H1 (cell line): Measurements from ENCODE around the gene CNIH4. TPM values are rescaled to one million over a fixed set of nuclear protein-coding genes. Genes with fewer than 3 reads are reported as not detected.

ENCODE experiments used
- CTCF ChIA-PET: fragments of 300-600 bp; sonication (Branson Sonifier 250); formaldehyde crosslinking; loops from one replicate; lab custom pipeline; 2021; ENCODE audit not compliant: partially characterized antibody; lab: Charles Lee
- POLR2A ChIA-PET: fragments of 300-600 bp; sonication (Branson Sonifier 250); formaldehyde crosslinking; loops from one replicate; lab custom pipeline; 2021; ENCODE audit warnings: inconsistent platforms; ENCODE audit not compliant: partially characterized antibody; lab: Charles Lee
- DNase-seq, 2 experiments: peaks; one replicate each; pipeline versions ENCODE4 v3.0.0 to v3.0.0-alpha.2; 2010 to 2022; ENCODE audit warnings: low spot score in 2 of 2, low read depth in 1 of 2, mixed read lengths in 1 of 2
- FAIRE-seq: peaks from 2 replicates; lab custom pipeline; 2011; peaks lifted over from hg19 to GRCh38; lab: Jason Lieb, UNC
- H2AFZ ChIP-seq: 2 replicates; pipeline ENCODE4 v1.8.1; 2012; ENCODE audit warnings: low read length, inconsistent platforms
- H2AK5ac ChIP-seq: 2 replicates; pipeline ENCODE4 v1.6.1; 2013; ENCODE audit warnings: low read depth, low read length
- H2BK120ac ChIP-seq: replicated peaks from 2 replicates; pipeline ENCODE3; 2013; ENCODE audit warnings: low read depth, low read length, inconsistent platforms
- H2BK12ac ChIP-seq: 2 replicates; pipeline ENCODE4 v1.6.1; 2013; ENCODE audit warnings: low read depth, low read length
- H2BK15ac ChIP-seq: 2 replicates; pipeline ENCODE4 v1.6.1; 2013; ENCODE audit warnings: low read length
- H2BK20ac ChIP-seq: 2 replicates; pipeline ENCODE4 v1.6.1; 2013; ENCODE audit warnings: low read length
- H2BK5ac ChIP-seq: 2 replicates; pipeline ENCODE4 v1.6.1; 2013; ENCODE audit warnings: low read depth, low read length
- H3K14ac ChIP-seq: 2 replicates; pipeline ENCODE4 v1.6.1; 2013; ENCODE audit warnings: inconsistent platforms; ENCODE audit not compliant: insufficient read length
- H3K18ac ChIP-seq: 2 replicates; pipeline ENCODE4 v1.6.1; 2013; ENCODE audit warnings: low read length; ENCODE audit errors: extremely low read depth
- H3K23ac ChIP-seq: 2 replicates; pipeline ENCODE4 v1.6.1; 2013; ENCODE audit warnings: inconsistent platforms; ENCODE audit not compliant: insufficient read length
- H3K23me2 ChIP-seq: 2 replicates; pipeline ENCODE4 v1.6.1; 2013; ENCODE audit warnings: low read depth, low read length
- H3K27ac ChIP-seq: 2 replicates; pipeline ENCODE4 v1.6.1; 2011; ENCODE audit warnings: low read depth, low read length, inconsistent platforms
- H3K27me3 ChIP-seq, 4 experiments: replicated peaks in 1 of 4; 1 replicate in 1 of 4; 2 replicates in 3 of 4; pipeline versions ENCODE4 v1.6.1 to v1.8.1; 2011 to 2013; ENCODE audit warnings: low read length in 3 of 4, mild to moderate bottlenecking in 3 of 4, inconsistent platforms in 2 of 4, mixed read lengths in 2 of 4, moderate library complexity in 1 of 4; ENCODE audit not compliant: control insufficient read depth in 3 of 4, insufficient read depth in 3 of 4; ENCODE audit errors: extremely low read depth in 1 of 4
- H3K36me3 ChIP-seq, 4 experiments: 2 replicates each; pipeline versions ENCODE4 v1.6.1 to v1.8.1; 2011 to 2013; ENCODE audit warnings: mild to moderate bottlenecking in 4 of 4, low read length in 3 of 4, moderate library complexity in 2 of 4, control low read depth in 1 of 4, inconsistent platforms in 1 of 4; ENCODE audit not compliant: insufficient read depth in 4 of 4, control insufficient read depth in 2 of 4
- H3K4ac ChIP-seq: replicated peaks from 2 replicates; pipeline ENCODE3; 2013; ENCODE audit warnings: low read length, low read depth, mixed read lengths, inconsistent platforms; ENCODE audit not compliant: insufficient read length
- H3K4me1 ChIP-seq, 4 experiments: replicated peaks in 1 of 4; 1 replicate in 1 of 4; 2 replicates in 3 of 4; pipeline versions ENCODE4 v1.6.1 to v1.8.1; 2011 to 2013; ENCODE audit warnings: low read length in 3 of 4, inconsistent platforms in 2 of 4, mixed read lengths in 1 of 4; ENCODE audit not compliant: insufficient read depth in 4 of 4, control insufficient read depth in 3 of 4
- H3K4me2 ChIP-seq, 2 experiments: 2 replicates each; pipeline versions ENCODE4 v1.6.1 to v1.8.1; 2011 to 2013; ENCODE audit warnings: low read depth in 2 of 2, low read length in 2 of 2, control low read depth in 1 of 2, inconsistent platforms in 1 of 2, mild to moderate bottlenecking in 1 of 2; ENCODE audit not compliant: insufficient read depth in 1 of 2
- H3K4me3 ChIP-seq, 4 experiments: fragments of 200-600, 300-600 bp in 1 of 4; sonication (generic), shearing (Covaris generic), sonication (Bioruptor Twin) in 1 of 4; 2 replicates each; pipeline versions ENCODE4 v1.5.1 to v1.8.1; 2011 to 2016; ENCODE audit warnings: low read length in 4 of 4, low read depth in 3 of 4, control low read depth in 2 of 4, inconsistent platforms in 2 of 4, mild to moderate bottlenecking in 2 of 4, mixed read lengths in 1 of 4, moderate library complexity in 1 of 4; ENCODE audit not compliant: insufficient read depth in 2 of 4; ENCODE audit errors: extremely low read depth in 1 of 4
- H3K56ac ChIP-seq: replicated peaks from 2 replicates; pipeline ENCODE3; 2013; ENCODE audit warnings: low read depth, mild to moderate bottlenecking, mixed read lengths, low read length, inconsistent platforms; ENCODE audit not compliant: insufficient read length
- H3K79me1 ChIP-seq: 2 replicates; pipeline ENCODE4 v1.6.1; 2013; ENCODE audit warnings: low read depth, low read length, control low read depth
- H3K79me2 ChIP-seq, 2 experiments: 2 replicates each; pipeline versions ENCODE4 v1.6.1 to v1.8.1; 2012 to 2013; ENCODE audit warnings: low read length in 2 of 2, mild to moderate bottlenecking in 2 of 2, inconsistent platforms in 1 of 2; ENCODE audit not compliant: insufficient read depth in 2 of 2, control insufficient read depth in 1 of 2
- H3K9ac ChIP-seq, 4 experiments: replicated peaks in 1 of 4; 1 replicate in 1 of 4; 2 replicates in 3 of 4; pipeline versions ENCODE4 v1.6.1 to v1.8.1; 2011 to 2013; ENCODE audit warnings: low read depth in 3 of 4, low read length in 3 of 4, control low read depth in 2 of 4, mild to moderate bottlenecking in 2 of 4, moderate library complexity in 2 of 4, inconsistent platforms in 1 of 4; ENCODE audit errors: extremely low read depth in 1 of 4
- H3K9me3 ChIP-seq, 2 experiments: 2 replicates each; pipeline versions ENCODE4 v1.6.1 to v1.8.1; 2012 to 2013; ENCODE audit warnings: mild to moderate bottlenecking in 2 of 2, moderate library complexity in 2 of 2, control low read depth in 1 of 2, inconsistent platforms in 1 of 2, low read depth in 1 of 2, low read length in 1 of 2, mixed read lengths in 1 of 2; ENCODE audit not compliant: insufficient read depth in 2 of 2
- H4K20me1 ChIP-seq, 2 experiments: replicated peaks in 1 of 2; 2 replicates each; pipeline versions ENCODE3 to v1.8.1; 2011 to 2013; ENCODE audit warnings: inconsistent platforms in 2 of 2, low read length in 2 of 2, mild to moderate bottlenecking in 1 of 2; ENCODE audit not compliant: insufficient read depth in 2 of 2, control insufficient read depth in 1 of 2
- H4K5ac ChIP-seq: 2 replicates; pipeline ENCODE4 v1.6.1; 2013; ENCODE audit warnings: low read length, low read depth, mixed read lengths, inconsistent platforms; ENCODE audit not compliant: insufficient read length
- H4K8ac ChIP-seq: 2 replicates; pipeline ENCODE4 v1.8.0; 2013; ENCODE audit warnings: mild to moderate bottlenecking, moderate library complexity, low read length, inconsistent platforms; ENCODE audit not compliant: insufficient read depth; ENCODE audit errors: extremely low read depth
- H4K91ac ChIP-seq: replicated peaks from 2 replicates; pipeline ENCODE3; 2013; ENCODE audit warnings: low read length, mixed read lengths, inconsistent platforms; ENCODE audit not compliant: insufficient read length
- BRCA1 ChIP-seq: IDR thresholded peaks from 2 replicates; pipeline ENCODE4 v1.6.1; 2012; ENCODE audit warnings: low read depth, low read length, improper control_type of control experiment
- CREB1 ChIP-seq: IDR thresholded peaks from 2 replicates; pipeline ENCODE4 v1.6.1; 2012; ENCODE audit warnings: inconsistent platforms
- CTBP2 ChIP-seq: IDR thresholded peaks from 2 replicates; pipeline ENCODE4 v1.7.0; 2011; ENCODE audit warnings: borderline replicate concordance, mild to moderate bottlenecking, moderate library complexity, mixed read lengths, low read length; ENCODE audit not compliant: insufficient read depth, insufficient read length
- GTF2F1 ChIP-seq: IDR thresholded peaks from 2 replicates; pipeline ENCODE4 v1.6.1; 2012; ENCODE audit warnings: low read depth, low read length, improper control_type of control experiment, borderline replicate concordance
- HDAC6 ChIP-seq: IDR thresholded peaks from one replicate; pipeline ENCODE4 v1.7.1; 2012; ENCODE audit warnings: low read depth, mild to moderate bottlenecking, inconsistent platforms, low read length, moderate library complexity
- KDM4A ChIP-seq: IDR thresholded peaks from one replicate; pipeline ENCODE4 v1.7.1; 2012; ENCODE audit warnings: low read depth, mild to moderate bottlenecking, moderate library complexity, low read length, inconsistent platforms; ENCODE audit not compliant: severe bottlenecking
- MAFK ChIP-seq: IDR thresholded peaks from 2 replicates; pipeline ENCODE4 v1.6.1; 2012; ENCODE audit warnings: low read depth, mild to moderate bottlenecking, improper control_type of control experiment, low read length
- RAD21 ChIP-seq, 2 experiments: IDR thresholded peaks in 1 of 2; conservative IDR thresholded peaks in 1 of 2; 2 replicates each; pipeline ENCODE4 v1.6.1; 2011; ENCODE audit warnings: low read depth in 2 of 2, low read length in 2 of 2, improper control_type of control experiment in 1 of 2, inconsistent platforms in 1 of 2, mild to moderate bottlenecking in 1 of 2, moderate library complexity in 1 of 2
- RNF2 ChIP-seq: fragments of 200-900, 300-1000 bp; sonication (generic); IDR thresholded peaks from 2 replicates; pipeline ENCODE4 v1.7.1; 2016; ENCODE audit warnings: borderline replicate concordance, low read depth, mild to moderate bottlenecking, antibody characterized with exemption, low read length; ENCODE audit not compliant: poor library complexity, severe bottlenecking; ENCODE audit errors: missing control alignments
- SAP30 ChIP-seq: fragments of 300-600 bp; sonication (generic); IDR thresholded peaks from 2 replicates; pipeline ENCODE4 v1.7.1; 2012; ENCODE audit warnings: low read length, moderate library complexity, mild to moderate bottlenecking, inconsistent platforms; ENCODE audit not compliant: insufficient read depth, insufficient replicate concordance
- SIX5 ChIP-seq: IDR thresholded peaks from 2 replicates; pipeline ENCODE4 v1.6.1; 2011; ENCODE audit warnings: mild to moderate bottlenecking, low read depth, low read length
- SP1 ChIP-seq: IDR thresholded peaks from 2 replicates; pipeline ENCODE4 v1.6.1; 2011; ENCODE audit warnings: low read depth, low read length
- SP4 ChIP-seq: IDR thresholded peaks from 2 replicates; pipeline ENCODE4 v1.6.1; 2012; ENCODE audit warnings: low read length, inconsistent platforms
- ZNF274 ChIP-seq: IDR thresholded peaks from 2 replicates; pipeline ENCODE4 v1.7.0; 2012; ENCODE audit warnings: low read length, borderline replicate concordance; ENCODE audit errors: extremely low read depth
- WGBS, 2 experiments: shearing (Covaris generic) in 1 of 2; methylation state at CpG; one replicate each; pipeline versions ENCODE4 v1.1.6 to v1.1.7; 2013 to 2015; ENCODE audit warnings: low lambda C conversion rate in 2 of 2, mixed read lengths in 2 of 2, inconsistent platforms in 1 of 2, low coverage in 1 of 2, missing lambda C conversion rate in 1 of 2; ENCODE audit not compliant: insufficient replicate concordance in 2 of 2, insufficient coverage in 1 of 2, insufficient read length in 1 of 2; ENCODE audit errors: extremely low coverage in 1 of 2, missing lambda C conversion rate in 1 of 2; 5-methylcytosine and 5-hydroxymethylcytosine counted together
- polyA plus RNA-seq, 7 experiments: library from polyadenylated mRNA; depleted of rRNA in 3 of 7; stranded (reverse) in 5 of 7; unstranded in 2 of 7; fragments of >200 nt in 5 of 7; fragments of 200-250 nt in 2 of 7; gene quantifications; 1 replicate in 5 of 7; 2 replicates in 1 of 7; 4 replicates in 1 of 7; pipeline versions ENCODE4 v1.2.1 to v1.2.3, GENCODE V29; 2011 to 2013; ENCODE audit warnings: missing spikeins in 2 of 7, mixed read lengths in 2 of 7
- total RNA-seq: library from RNA; stranded (reverse); fragmentation: NEBNext Ultra II Directional; extraction: Animal tissue kit (Norgen Biotek cat#: 25700); gene quantifications from 2 replicates; pipeline ENCODE4 v1.2.1, GENCODE V29; 2021

CNIH4 gene
- total and polyA plus RNA-seq, 2 of the 8 experiments (the other 6 are each of a cell fraction or from before 2014, with no cell fraction given): 76.2 to 151 TPM

DNA sequence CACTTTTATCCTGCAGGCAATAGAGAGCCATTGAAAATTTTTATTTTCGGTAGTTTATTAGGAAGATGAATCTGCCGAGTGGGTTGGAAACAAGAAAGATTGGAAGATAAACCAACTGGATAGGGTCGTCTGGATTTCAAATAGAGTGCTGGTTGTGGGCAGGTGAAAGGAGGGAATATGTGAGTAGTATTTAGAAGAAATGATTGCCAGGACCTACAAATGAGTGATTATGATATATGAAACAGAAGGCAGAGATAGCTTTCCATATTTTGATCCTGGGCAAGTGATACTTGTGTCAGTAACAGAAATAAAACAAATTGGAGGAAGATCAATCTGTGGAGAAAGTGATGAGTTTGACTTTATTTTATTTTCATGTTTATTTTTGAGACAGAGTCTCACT, 2.5 kb downstream of the CNIH4 start:
- 79 to 100% methylated on average over 2 to 3 of the region's 3 CpGs for WGBS, 2 experiments
- H3K18ac ChIP-seq: no peak overlapping the region; the same call in 1 of the 2 replicates
- no peak overlapping the region for H2BK15ac ChIP-seq
- ChIA-PET POLR2A (no interaction called here), CTCF (interaction anchor here (0.9 to 2.2 kb wide), 2 partner anchors 55 to 207 kb away, joined by 3 to 7 read pairs; no protein-coding TSS in a partner anchor)
- no peak overlapping the region for H2BK12ac ChIP-seq
- H2BK120ac ChIP-seq: no peak overlapping the region
- H3K4ac ChIP-seq: no peak overlapping the region
- no peak overlapping the region for H4K5ac ChIP-seq
- no peaks in the 10 kb centered on the region for H3K23me2 ChIP-seq
- H2AFZ ChIP-seq: no peak overlapping the region
- H3K56ac ChIP-seq: no peak overlapping the region
- no peak overlapping the region for H3K9ac ChIP-seq
- H2AK5ac ChIP-seq: no peak overlapping the region
- no peak overlapping the region for H4K91ac ChIP-seq
- no peak for FAIRE-seq
- peaks cover 1 to 6% (median 5%) of the 10 kb centered on the region in 4 experiments; a peak in 4 of 7 replicates for H3K4me1 ChIP-seq
- no peaks in the 10 kb centered on the region for H4K20me1 ChIP-seq
- H3K27ac ChIP-seq: no peak overlapping the region
- peak overlapping the region in 1 of 4 experiments; percentile 83; a peak in 1 of 8 replicates for H3K4me3 ChIP-seq
- H3K4me2 ChIP-seq: peak overlapping the region in 1 of 2 experiments; percentile 73; a peak in 2 of 4 replicates
- no peak overlapping the region; the same call in 1 of the 2 replicates for H2BK5ac ChIP-seq
- H3K27me3 ChIP-seq: no peaks in the 10 kb centered on the region
- H3K79me2 ChIP-seq: peaks cover 4 to 67% of the 10 kb centered on the region in 2 experiments
- H4K8ac ChIP-seq: no peak overlapping the region
- no peak overlapping the region for H2BK20ac ChIP-seq
- no peak overlapping the region for H3K23ac ChIP-seq
- peaks cover 0 to 19% (median 0%) of the 10 kb centered on the region in 4 experiments; a peak in 2 of 8 replicates for H3K36me3 ChIP-seq
- no peak overlapping the region for H3K14ac ChIP-seq
- no peaks in the 10 kb centered on the region for H3K9me3 ChIP-seq
- no peak for DNase-seq
- H3K79me1 ChIP-seq: peaks cover 2% of the 10 kb centered on the region; the same call in 1 of the 2 replicates
- TF ChIP-seq SP4: no peak
- TF ChIP-seq CTBP2: no peak
- no peak for TF ChIP-seq SIX5
- TF ChIP-seq ZNF274: no peak
- TF ChIP-seq CREB1: no peak
- no peak for TF ChIP-seq HDAC6
- TF ChIP-seq SP1: no peak
- TF ChIP-seq GTF2F1: no peak
- no peak for TF ChIP-seq RNF2
- no peak for TF ChIP-seq MAFK
- TF ChIP-seq SAP30: no peak
- TF ChIP-seq KDM4A: no peak
- TF ChIP-seq RAD21 (IDR thresholded peaks at IDR 0.05 in 1 of 2, conservative IDR thresholded peaks at IDR 0.05 in 1 of 2; ENCODE audit: low read depth in 2 of 2, low read length in 2 of 2): no peak
- no peak for TF ChIP-seq BRCA1
